ENCODE results near the gene MEIOB.
A peak's percentile ranks its signal among the peaks of the same experiment; 100 is the strongest.
"Not testable (repeated sequence)": the region's sequence is repeated elsewhere in the genome, so short reads cannot be mapped to it uniquely, and the experiment has no call there.

MEIOB gene

GRCh38 chr16:1815461-1815860 is 56.5 kb downstream of the MEIOB start:
- DNase-seq = no peak

GRCh38 chr16:1812732-1813163 is 59.2 kb downstream of the MEIOB start:
- DNase-seq = peak in 6 of 51 donors; percentile 2 to 23 (median 11)

GRCh38 chr16:1810536-1810935 is 61.4 kb downstream of the MEIOB start:
- DNase-seq = no peak

GRCh38 chr16:1810106-1810505 is 61.9 kb downstream of the MEIOB start:
- no peak for DNase-seq

GRCh38 chr16:1809281-1809801 is 62.6 kb downstream of the MEIOB start:
- no peak for DNase-seq

- DNase-seq = no peak
Observed at GRCh38 chr16:1808691-1809090, 63.3 kb downstream of the MEIOB start.

- DNase-seq = no peak
Observed at GRCh38 chr16:1807626-1808025, 64.3 kb downstream of the MEIOB start.

- DNase-seq = no peak
Observed at GRCh38 chr16:1800701-1801100, 71.3 kb downstream of the MEIOB start.

GRCh38 chr16:1799263-1799662 is 72.7 kb downstream of the MEIOB start:
- not testable (repeated sequence) for DNase-seq

- no peak for DNase-seq
Observed at GRCh38 chr16:1794908-1795666, 76.9 kb downstream of the MEIOB start.

GRCh38 chr16:1794221-1794871 is 77.6 kb downstream of the MEIOB start:
- no peak for DNase-seq

GRCh38 chr16:1793578-1794220 is 78.3 kb downstream of the MEIOB start, which contains the start of gene IGFALS:
IGFALS (minus strand) TSS chr16:1793705; CDS start chr16:1793652, 53 bp downstream.
- no peak for DNase-seq

GRCh38 chr16:1792836-1793577 is 79.0 kb downstream of the MEIOB start:
- DNase-seq = no peak

- DNase-seq = no peak
Observed at GRCh38 chr16:1791943-1792812, 79.8 kb downstream of the MEIOB start.

GRCh38 chr16:1791256-1791942 is 80.6 kb downstream of the MEIOB start:
- no peak for DNase-seq

GRCh38 chr16:1790611-1791255 is 81.2 kb downstream of the MEIOB start:
- no peak for DNase-seq

GRCh38 chr16:1790261-1790610 is 81.7 kb downstream of the MEIOB start:
- no peak for DNase-seq

- DNase-seq = no peak
Observed at GRCh38 chr16:1789643-1790045, 82.3 kb downstream of the MEIOB start.

GRCh38 chr16:1788708-1789100 is 83.3 kb downstream of the MEIOB start:
- no peak for DNase-seq
